GM20431 (cell line): ENCODE data around the gene CD84.
"Not testable (repeated sequence)": the region's sequence is repeated elsewhere in the genome, so short reads cannot be mapped to it uniquely, and the experiment has no call there.

Experiments used
- in situ Hi-C: fragments of 300-500 bp; cut with MseI, MboI; formaldehyde crosslinking; loops from one replicate; pipeline ENCODE4 v1.15.0; 2020; ENCODE audit warnings: low sequenced_read_pairs; ENCODE audit not compliant: unreplicated experiment

CD84 gene

DNA sequence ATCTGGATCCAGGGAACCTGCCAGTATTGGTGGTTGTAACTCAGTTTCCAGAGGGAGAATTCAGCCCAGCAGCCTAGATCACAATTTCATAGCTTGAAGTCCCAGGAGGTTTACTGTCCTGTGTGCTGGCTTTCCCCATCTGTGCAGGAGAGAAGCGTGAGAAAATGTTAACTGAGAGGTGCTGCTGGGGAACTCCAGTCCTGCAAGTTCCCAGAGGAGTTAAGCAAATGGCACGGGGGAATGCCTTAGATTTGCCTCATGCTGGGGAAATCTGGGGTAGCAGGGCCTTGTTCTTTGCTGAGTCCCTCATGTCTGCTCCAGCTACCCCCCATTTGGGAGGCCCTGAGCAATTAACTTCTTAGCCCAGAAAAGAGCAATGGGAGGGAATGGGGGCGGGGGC, 31.1 kb downstream of the CD84 start:
- in situ Hi-C loops: no loop called here

- in situ Hi-C loops: no loop called here
Observed at GRCh38 chr1:160547422-160547821, 31.9 kb downstream of the CD84 start.

DNA sequence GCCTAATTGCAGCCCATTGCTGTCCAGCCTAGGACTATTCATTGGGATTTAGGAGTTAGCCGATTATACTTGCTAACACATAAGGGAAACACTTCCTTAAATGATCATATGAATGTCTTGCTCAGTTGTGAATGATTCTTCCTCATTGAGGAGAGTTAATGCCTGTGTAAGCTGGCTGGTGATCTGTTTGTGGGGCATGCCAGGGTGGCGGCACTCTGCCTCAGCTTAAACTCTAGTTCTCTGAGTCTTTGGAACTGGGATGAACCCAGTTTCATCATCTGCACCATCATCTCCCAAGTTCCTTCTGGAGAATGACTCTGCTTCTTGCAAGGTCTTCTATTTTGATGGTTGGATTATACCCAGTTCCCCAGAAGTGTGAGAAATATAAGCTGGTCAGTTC, 32.4 kb downstream of the CD84 start:
- in situ Hi-C loops: no loop called here

GRCh38 chr1:160544647-160545046, 34.6 kb downstream of the CD84 start:
- in situ Hi-C loops: no loop called here

- in situ Hi-C loops: no loop called here
Observed at GRCh38 chr1:160542303-160542945, 36.9 kb downstream of the CD84 start.

- in situ Hi-C loops: no loop called here
Observed at GRCh38 chr1:160541622-160542302, 37.5 kb downstream of the CD84 start.

GRCh38 chr1:160540859-160541233, 38.5 kb downstream of the CD84 start:
- in situ Hi-C loops: no loop called here

DNA sequence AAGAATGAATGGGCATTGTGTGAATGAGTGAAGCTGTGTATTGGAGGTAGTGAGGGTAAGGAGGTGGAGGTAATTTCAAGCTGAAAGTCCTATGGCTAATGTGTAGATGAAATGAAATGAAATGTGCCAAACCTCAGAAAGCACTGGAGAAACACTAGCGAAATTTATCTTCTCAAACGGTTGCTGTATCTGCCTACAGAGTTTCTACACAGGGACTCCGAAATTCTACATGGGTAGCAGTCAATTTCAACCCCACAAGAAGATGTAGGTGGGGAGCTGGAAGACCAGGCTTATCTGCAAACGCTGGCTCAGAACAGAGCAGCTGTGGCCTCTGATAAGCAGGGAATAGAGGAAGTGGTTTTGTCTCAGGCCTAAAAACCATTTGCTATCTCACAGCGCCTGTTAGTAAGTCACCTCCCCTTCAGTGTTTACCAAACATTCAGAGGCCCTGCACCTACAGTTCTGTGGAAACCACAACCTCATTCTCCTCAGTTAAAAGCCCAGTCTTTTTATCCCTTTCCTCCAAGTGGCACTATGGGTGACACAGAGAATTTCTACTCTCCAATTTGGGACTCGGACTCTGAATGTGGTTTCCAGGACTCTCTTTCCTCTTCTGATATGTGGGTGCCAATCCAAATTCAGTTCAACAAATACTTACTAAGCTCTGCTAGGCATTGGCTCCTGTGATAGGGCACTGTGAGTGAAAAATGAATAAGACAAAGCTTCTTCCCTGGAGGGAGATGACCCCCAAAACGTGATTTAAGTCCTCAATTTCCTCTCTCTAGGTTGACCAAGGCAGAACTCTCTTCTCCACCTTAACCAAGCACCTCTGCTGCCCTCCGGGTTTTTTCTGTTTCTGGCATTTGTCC, 39.1 kb downstream of the CD84 start:
- in situ Hi-C loops: no loop called here

DNA sequence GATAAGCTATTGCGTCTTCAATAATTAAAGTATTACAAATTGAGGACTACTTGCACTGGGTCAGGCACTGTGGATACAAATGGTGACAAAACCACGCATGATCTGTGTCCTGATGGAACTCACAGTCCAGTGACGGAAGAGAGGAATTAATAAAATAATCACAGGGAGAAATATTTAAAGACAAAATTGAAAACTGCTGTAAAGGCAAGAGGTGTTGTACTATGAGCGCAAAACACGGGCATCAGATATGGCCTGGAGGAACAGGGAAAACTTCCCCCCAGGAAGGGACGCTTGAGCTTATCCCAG, 39.7 kb downstream of the CD84 start:
- in situ Hi-C loops: no loop called here

- in situ Hi-C loops: no loop called here
Observed at GRCh38 chr1:160538985-160539651, 40.2 kb downstream of the CD84 start.

GRCh38 chr1:160537714-160538665, 41.3 kb downstream of the CD84 start:
- in situ Hi-C loops: no loop called here

- in situ Hi-C loops: no loop called here
Observed at GRCh38 chr1:160534823-160535605, 44.3 kb downstream of the CD84 start.

DNA sequence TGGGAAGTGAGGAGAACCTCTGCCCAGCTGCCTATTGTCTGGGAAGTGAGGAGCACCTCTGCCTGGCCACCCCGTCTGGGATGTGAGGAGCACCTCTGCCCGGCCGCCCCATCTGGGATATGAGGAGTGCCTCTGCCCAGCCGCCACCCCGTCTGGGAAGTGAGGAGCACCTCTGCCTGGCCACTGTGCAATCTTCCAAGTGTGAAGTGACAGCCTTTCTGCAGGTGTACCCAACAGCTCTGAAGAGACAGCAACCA, 46.8 kb downstream of the CD84 start:
- in situ Hi-C loops: not testable (repeated sequence)

GRCh38 chr1:160531809-160532556, 47.3 kb downstream of the CD84 start:
- in situ Hi-C loops: not testable (repeated sequence)

- in situ Hi-C loops: not testable (repeated sequence)
Observed at GRCh38 chr1:160529401-160529952, 49.8 kb downstream of the CD84 start.

DNA sequence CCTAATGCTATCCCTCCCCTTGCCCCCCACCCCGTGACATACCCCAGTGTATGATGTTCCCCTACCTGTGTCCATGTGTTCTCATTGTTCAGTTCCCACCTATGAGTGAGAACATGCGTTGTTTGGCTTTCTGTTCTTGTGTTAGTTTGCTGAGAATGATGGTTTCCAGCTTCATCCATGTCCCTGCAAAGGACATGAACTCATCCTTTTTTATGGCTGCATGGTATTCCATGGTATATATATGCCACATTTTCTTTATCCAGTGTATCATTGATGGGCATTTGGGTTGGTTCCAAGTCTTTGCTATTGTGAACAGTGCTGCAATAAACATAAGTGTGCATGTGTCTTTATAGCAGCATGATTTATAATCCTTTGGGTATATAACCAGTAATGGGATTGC, 55.5 kb downstream of the CD84 start:
- in situ Hi-C loops: not testable (repeated sequence)

- in situ Hi-C loops: no loop called here
Observed at GRCh38 chr1:160522622-160523345, 56.5 kb downstream of the CD84 start, which contains the start of gene SLAMF6. Gene SLAMF6, minus strand, starts transcription at chr1:160523255. Its CDS starts 63 bp downstream, at chr1:160523192.
